GM21717 (cell line): Measurements from ENCODE around the gene ABCB6.
A peak's percentile ranks its signal among the peaks of the same experiment; 100 is the strongest.

Experiments used
- ATAC-seq: cut with Tn5 transposase; IDR thresholded peaks from one replicate; pipeline ENCODE4 v1.9.1; 2021; ENCODE audit warnings: mild to moderate bottlenecking, moderate library complexity; ENCODE audit not compliant: unreplicated experiment

ABCB6 gene

DNA sequence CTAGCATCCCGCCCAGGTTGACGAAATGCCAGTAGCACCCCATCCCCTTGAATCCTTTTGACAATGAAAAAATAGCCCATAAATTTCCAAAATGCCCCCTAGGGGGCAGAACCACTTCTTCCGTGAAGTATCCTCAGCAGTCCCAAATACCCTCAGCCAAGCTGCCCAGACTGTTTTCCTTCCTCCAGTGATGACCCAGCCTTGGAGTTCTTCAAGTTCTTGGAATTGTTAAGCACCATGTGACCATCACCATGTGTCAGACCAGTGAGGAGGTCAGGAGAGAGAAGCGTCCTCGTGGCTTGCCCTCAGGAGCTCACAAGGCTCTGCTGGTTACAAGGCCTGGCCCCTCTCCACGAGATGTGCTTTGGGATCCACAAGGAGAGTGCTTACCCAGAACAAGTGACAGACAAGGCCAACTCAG lies 47.5 kb downstream of the ABCB6 start:
- ATAC-seq: no peak

- no peak for ATAC-seq
These were observed 48.7 kb downstream of the ABCB6 start, which contains the start of gene SLC23A3 for GRCh38 chr2:219169930-219170654. Gene SLC23A3 (minus strand): TSS chr2:219170029. CDS start chr2:219169984, 45 bp downstream.

DNA sequence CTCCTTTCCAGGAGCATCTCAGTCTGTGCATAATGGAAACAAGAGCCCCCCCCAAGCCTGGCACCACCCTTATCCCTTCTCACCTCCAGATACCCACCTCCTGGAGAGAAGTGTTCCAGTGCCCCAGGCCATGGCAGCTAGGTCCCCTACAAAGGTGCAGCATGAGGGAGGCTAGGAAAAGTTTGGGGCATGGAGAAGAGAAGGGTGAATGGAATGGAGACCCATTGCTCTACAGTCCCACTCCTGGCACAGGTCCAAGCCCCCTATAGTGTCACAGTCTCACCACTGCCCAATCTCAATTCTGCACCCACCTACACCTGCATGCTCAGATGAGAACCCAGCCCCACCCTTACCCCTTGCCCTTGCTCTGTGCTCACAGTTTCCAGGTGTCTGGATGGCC lies 49.8 kb downstream of the ABCB6 start:
- no peak for ATAC-seq

GRCh38 chr2:219168526-219168925 lies 50.2 kb downstream of the ABCB6 start:
- no peak for ATAC-seq

- ATAC-seq: no peak
These were observed 50.8 kb downstream of the ABCB6 start for GRCh38 chr2:219167997-219168396.

GRCh38 chr2:219165058-219165911 lies 53.5 kb downstream of the ABCB6 start:
- no peak for ATAC-seq

- ATAC-seq: no peak
These were observed 55.6 kb downstream of the ABCB6 start for GRCh38 chr2:219163156-219163555.

GRCh38 chr2:219161097-219161496 lies 57.7 kb downstream of the ABCB6 start:
- no peak for ATAC-seq

GRCh38 chr2:219160186-219161017 lies 58.4 kb downstream of the ABCB6 start, which contains the start of gene NHEJ1:
Gene NHEJ1 (minus strand): TSS chr2:219160815. CDS start chr2:219158362, 2,453 bp downstream.
- peak; percentile 87 for ATAC-seq
